Measurements from ENCODE around the gene SOX5. TPM values are rescaled to one million over a fixed set of nuclear protein-coding genes. Genes with fewer than 3 reads are reported as not detected.
A peak's percentile ranks its signal among the peaks of the same experiment; 100 is the strongest.

SOX5 gene
- total RNA-seq: 2.9 TPM
- long read RNA-seq: 0 reads

DNA sequence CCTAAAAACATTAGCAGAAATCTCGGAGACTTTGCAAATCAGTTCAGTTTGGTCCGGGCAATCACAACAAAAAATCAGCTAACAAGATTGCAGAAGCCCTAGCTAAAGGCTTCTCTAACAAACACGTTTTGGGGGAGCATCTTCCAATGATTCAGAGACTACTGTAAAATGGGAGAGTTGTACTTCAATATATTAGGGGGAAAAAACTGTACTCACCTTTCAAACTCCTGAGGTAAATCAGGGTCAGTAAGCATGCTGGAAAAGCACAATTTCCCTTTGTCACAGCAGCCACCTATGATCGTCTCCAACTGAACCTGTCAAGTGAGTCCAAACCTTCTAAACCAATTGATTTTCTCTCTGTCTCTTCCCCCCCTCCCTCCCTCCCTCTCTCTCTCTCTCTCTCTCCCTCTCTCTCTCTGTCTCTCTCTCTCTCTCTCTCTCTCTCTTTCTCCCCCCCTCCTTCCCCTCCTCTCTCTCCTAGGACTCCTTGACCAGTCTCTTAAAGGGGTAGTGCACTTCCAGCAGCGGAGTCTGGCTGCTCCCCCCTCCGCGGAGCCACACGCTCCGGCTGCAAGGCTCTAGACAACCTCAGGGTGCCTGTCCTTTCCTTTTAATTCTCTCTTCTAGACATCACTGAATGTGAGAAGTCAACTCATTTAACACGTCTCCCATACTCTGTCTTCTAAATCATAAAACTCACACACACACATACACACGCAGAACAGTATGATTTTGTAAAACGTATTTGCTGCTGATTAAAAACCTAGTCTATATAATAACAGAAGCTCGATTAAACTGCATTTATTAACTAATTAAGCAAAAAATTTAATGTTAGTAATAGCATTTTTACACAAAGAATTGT is at the start of gene SOX5:
SOX5 (minus strand) TSS at position 323 of the 862 bp plus-strand sequence; CDS start at position 254, 69 bp downstream.
- Histone ChIP-seq H3K4me3 (peak within 1 kb of the TSS; percentile 61), H3K9me3 (replicated peaks) (no peaks in the 10 kb centered on the region), H3K4me1 (peaks cover 11% of the 10 kb centered on the region), H3K27ac (replicated peaks) (peak within 1 kb of the TSS; percentile 20), H3K27me3 (ENCODE audit: low read depth) (peaks cover 38% of the 10 kb centered on the region), H3K36me3 (no peaks in the 10 kb centered on the region)
- DNase-seq: peak; percentile 34
- intact Hi-C loops (cut with micrococcal nuclease): no loop called here
- TF ChIP-seq CTCF (IDR thresholded peaks at IDR 0.05; ENCODE audit: borderline replicate concordance): no peak

GRCh38 chr12:23987046-23987445 is 37.6 kb upstream of the SOX5 start:
- intact Hi-C loops (cut with micrococcal nuclease): no loop called here
- Histone ChIP-seq H3K36me3 (no peaks in the 10 kb centered on the region), H3K27ac (replicated peaks) (no peak overlapping the region), H3K4me1 (no peaks in the 10 kb centered on the region), H3K4me3 (no peak overlapping the region), H3K9me3 (replicated peaks) (peaks cover 7% of the 10 kb centered on the region), H3K27me3 (ENCODE audit: low read depth) (no peaks in the 10 kb centered on the region)
- DNase-seq: no peak
- no peak for TF ChIP-seq CTCF (IDR thresholded peaks at IDR 0.05; ENCODE audit: borderline replicate concordance)

DNA sequence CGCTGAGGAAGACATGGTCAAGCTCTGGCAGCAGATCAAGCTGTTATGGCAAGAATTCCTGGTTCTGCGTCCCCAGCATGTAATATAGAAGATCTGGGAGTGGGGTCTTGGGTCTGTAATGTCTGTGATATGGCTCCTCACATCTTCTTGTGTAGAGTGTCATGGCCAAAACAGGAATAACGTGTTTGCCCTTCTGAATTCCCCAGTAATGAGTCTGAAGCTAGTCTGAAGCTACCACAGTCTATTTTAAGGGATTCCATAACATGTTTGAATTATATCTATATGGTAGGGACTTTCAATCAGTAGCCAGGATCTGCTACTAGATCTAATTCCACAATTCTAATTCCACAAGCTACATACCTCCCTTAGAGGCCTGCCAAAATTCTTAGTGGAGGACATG is 31.4 kb upstream of the SOX5 start:
- H3K27ac ChIP-seq (replicated peaks): no peak overlapping the region
- no peaks in the 10 kb centered on the region for H3K36me3 ChIP-seq
- peaks cover 3% of the 10 kb centered on the region for H3K9me3 ChIP-seq (replicated peaks)
- H3K27me3 ChIP-seq (ENCODE audit: low read depth): no peaks in the 10 kb centered on the region
- TF ChIP-seq CTCF (IDR thresholded peaks at IDR 0.05; ENCODE audit: borderline replicate concordance): no peak
- no peaks in the 10 kb centered on the region for H3K4me1 ChIP-seq
- intact Hi-C loops (cut with micrococcal nuclease): no loop called here
- no peak for DNase-seq
- H3K4me3 ChIP-seq: no peak overlapping the region

GRCh38 chr12:23964812-23965211 is 15.3 kb upstream of the SOX5 start:
- intact Hi-C loops (cut with micrococcal nuclease): no loop called here
- Histone ChIP-seq H3K27ac (replicated peaks) (no peak overlapping the region), H3K27me3 (ENCODE audit: low read depth) (no peaks in the 10 kb centered on the region), H3K9me3 (replicated peaks) (no peaks in the 10 kb centered on the region), H3K36me3 (no peaks in the 10 kb centered on the region), H3K4me3 (no peak overlapping the region), H3K4me1 (no peaks in the 10 kb centered on the region)
- TF ChIP-seq CTCF (IDR thresholded peaks at IDR 0.05; ENCODE audit: borderline replicate concordance): no peak
- DNase-seq: no peak

- Histone ChIP-seq H3K36me3 (no peaks in the 10 kb centered on the region), H3K4me1 (no peaks in the 10 kb centered on the region), H3K9me3 (replicated peaks) (no peaks in the 10 kb centered on the region), H3K4me3 (no peak overlapping the region), H3K27ac (replicated peaks) (no peak overlapping the region), H3K27me3 (ENCODE audit: low read depth) (no peaks in the 10 kb centered on the region)
- DNase-seq: no peak
- intact Hi-C loops (cut with micrococcal nuclease): no loop called here
- TF ChIP-seq CTCF (IDR thresholded peaks at IDR 0.05; ENCODE audit: borderline replicate concordance): no peak
Measured at GRCh38 chr12:23959826-23960225, 10.4 kb upstream of the SOX5 start.

Measured in left ventricle myocardium inferior (tissue), 1 donor.